ENCODE data around the gene C19orf44.
"Not testable (repeated sequence)": the region's sequence is repeated elsewhere in the genome, so short reads cannot be mapped to it uniquely, and the experiment has no call there.

Gene C19orf44

DNA sequence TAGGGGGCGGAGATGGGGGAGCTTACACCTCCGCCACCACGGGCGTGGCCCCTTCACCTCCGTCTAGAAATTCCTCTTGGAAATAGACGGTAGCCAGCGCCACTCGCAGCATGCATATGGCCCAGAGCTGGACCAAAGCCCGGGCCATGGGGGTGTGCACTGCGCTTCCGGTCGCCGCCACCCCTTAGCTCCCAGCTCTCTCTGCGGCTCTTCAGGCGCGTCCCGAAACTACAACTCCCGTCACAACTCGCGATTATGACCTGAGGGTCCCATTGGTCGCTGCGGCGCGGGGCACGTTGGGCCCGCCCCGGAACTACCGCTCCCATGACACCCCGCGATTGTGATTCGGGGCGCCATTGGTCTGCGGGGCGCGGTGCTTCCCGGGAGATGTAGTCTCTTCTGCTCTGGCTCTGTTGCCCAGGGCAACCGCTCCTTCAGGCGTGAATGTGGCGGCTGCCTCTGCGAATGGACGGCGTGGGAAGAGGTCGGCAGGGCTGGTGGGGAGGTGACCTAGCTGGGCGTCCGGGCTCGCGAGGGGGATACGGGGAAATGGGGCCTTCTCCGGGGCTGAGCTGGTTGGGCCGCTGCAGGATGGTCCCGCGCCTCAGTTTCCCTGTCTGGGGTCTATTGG is at the start of gene C19orf44, which contains the start of gene CALR3:
TSS of gene C19orf44 (plus strand) at position 413 of the 631 bp plus-strand sequence. CDS start 4,399 bp downstream, outside the sequence.
TSS of gene CALR3 (minus strand) at position 186 of the 631 bp plus-strand sequence. CDS start at position 148, 38 bp downstream.
- DNase-seq: peak; percentile 99

DNA sequence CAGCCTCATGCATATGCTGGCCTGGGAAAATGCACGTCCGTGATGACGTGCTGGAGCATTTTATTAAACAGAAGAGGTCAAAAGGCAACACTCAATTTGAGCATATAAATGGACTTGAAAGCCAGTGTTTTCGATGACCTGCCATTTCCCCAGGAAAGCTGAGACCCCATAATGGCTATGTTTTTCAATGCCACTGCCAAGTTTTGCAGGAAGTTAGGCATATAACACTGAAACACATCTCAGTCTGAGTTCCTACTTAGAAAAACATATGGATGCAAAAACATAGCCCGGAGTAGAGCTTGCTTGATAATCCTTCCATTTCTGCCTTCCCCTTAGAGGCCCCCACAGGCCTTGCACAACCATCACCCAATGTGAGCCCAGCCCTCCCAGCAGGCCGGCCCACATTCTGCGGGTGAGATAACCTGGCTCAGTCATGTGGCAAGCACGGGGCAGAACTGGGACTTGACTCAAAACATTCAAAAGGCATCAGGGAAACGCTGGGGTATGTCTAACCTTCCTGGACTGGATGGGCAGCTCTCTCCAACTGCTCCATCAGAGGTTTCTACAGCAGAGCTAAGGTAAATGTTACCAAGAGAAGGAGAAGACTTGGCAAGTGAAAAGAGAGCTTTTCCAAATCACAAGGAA is 49.3 kb upstream of the C19orf44 start:
- DNase-seq: peak; percentile 63

DNA sequence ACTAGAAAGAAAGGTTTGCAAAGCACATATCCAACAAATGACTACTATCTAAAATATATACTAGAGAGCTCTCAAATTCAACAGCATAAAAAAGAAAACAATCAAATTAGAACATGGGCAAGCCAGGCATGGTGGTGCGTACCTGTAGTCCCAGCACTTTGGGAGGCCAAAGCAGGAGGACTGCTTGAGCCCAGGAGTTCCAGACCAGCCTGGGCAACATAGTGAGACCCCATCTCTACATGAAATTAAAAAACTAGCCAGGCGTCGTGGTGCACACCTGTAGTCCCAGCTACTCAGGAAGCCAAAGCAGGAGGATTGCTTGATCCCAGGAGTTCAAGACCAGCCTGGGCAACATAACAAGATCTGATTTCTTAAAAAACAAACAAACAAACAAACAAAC is 47.3 kb upstream of the C19orf44 start:
- DNase-seq: not testable (repeated sequence)

DNA sequence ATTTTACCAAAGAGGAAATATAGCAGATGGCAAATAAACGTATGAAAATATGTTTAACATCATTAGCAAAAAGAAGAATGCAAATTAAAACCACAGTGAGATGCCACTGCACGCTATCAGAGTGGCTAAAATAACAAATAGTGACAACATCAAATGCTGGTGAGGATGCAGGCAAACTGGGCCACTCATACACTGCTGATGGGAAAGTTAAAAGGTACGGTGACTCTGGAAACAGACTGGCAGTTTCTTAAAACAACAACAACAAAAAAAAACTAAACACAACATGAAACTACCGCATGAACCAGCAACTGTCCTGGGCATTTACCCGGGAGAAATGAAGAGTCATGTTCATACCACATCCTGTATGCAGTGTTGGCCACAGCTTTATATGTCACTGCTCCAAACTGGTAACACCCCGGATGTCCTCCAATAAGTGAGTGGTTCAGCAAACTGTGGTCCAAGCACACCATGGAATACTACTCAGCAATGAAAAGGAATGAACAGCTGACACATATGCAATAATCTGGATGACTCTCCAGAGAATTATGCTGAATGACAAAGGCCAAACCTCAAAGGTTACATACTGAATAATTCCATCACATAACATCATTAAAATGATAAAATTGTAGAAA is 46.7 kb upstream of the C19orf44 start:
- no peak for DNase-seq

DNA sequence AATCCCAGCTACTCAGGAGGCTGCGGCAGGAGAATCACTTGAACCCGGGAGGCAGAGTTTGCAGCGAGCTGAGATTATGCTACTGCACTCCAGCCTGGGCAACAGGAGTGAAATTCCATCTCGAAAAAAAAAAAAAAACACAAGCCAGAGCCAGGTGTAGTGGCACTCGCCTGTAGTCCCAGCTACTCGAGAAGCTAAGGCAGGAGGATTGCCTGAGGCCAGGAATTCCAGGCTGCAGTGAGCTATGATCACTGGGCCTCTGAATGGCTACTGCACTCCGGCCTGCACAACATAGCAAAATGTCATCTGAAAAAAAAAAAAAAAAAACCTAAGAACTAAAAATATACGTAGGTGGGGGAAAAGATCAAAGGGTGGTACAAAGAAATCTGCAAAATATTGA is 43.9 kb upstream of the C19orf44 start:
- DNase-seq: no peak

DNA sequence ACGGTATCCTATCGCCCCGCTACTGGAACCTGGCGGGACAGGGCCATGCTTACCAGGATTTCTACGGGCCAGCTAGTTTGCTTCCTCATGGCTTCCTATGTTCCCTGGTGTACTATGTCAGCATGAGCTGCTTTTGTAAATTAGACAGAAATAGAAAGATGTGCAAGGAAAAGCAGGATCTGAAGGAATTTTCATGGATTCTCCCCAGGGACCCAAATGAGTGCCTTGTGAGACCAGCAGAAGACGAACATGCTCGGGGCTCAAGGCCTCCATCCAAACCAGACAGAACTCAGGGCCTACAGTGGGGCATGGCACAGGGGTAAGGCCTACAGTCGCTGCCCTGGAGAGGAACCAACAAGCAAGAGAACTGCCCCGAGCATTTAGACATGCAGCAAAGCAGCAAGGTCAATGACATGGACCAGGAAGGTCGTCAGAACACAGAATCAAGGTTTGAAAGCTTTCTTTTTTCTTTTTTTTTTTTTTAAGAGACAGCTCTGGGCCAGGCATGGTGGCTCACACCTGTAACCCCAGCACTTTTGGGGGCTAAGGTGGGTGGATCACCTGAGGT is 41.8 kb upstream of the C19orf44 start:
- DNase-seq: no peak

DNA sequence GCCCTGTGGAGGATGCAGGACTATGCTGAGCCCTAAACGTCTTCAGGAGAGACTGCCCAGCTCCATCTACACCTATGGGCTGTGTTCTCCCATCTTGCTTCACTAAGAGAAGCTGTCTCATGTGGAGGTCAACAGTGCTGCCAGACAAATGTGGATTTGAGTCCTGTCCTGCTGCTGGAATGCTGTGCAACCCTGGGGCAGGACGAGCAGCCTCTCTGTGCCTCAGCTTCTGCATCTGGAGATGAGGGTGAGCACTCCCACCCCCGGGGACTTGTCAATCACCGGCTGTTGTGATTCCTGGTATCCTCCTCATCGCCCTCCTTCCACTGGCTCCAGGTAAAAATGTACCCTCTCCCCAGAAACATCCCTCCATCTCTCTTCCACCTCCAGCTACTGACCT is 40.7 kb upstream of the C19orf44 start:
- DNase-seq: no peak

DNA sequence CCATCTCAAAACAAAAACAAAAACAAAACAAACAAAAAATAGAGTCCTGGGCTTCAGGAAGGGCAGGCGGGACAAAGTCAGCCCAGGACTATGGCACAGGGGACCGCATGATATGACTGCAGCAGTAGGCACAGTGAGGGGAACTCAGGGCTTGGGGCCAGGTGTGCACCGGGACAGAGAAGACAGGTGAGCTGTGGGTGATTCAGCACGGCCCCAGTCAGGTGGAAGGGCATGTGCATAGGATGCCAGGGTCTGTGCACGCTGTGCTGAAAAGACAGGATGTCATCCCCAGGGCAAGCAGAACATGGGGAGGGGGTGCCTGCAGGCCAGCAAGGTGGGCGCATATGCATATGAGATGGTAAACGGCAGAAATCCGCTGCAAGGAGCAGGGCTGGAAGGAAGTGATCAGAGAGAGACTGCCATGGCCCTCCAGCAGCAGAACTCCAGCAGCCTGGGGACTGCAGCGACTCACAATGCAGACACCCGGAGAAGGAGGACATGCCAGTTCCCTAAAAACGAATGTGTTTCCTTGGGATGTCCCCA is 39.5 kb upstream of the C19orf44 start:
- DNase-seq: no peak

DNA sequence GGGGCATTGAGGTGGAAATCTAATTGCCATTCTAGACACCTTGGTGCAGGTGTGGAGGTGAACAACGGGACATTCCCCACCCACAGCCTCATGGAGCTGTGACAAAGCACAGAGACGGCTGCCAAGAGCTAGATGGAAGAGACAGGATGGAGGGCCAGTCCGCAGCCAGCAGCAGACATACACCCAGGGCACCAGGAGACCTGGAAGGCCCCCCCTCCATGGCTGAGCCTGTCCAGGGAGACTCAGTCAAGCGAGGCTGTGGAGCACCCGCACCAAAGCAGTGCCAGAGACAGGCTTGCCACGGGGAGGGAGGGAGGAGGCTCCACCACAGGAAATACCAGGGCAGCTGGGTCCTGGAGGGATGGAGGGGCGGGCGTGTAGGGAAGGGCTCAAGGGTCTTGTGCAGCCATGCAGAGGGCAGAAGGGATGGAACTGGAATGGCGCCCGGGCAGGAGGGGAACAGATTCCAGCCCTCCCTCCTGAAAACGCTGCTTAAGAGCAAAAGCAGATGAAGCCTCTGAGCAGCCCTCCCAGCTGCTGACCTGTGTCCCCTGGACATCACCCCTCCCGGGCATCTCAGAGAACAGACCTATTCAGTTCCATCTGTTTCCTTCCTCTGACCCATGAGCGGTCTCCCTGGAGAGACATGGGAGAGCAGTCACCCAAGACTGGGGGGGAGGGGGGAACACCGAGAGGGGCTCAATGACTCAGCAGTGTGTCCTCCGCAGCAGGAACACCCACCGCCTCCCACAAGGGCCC is 38.8 kb upstream of the C19orf44 start:
- DNase-seq: peak; percentile 67

DNA sequence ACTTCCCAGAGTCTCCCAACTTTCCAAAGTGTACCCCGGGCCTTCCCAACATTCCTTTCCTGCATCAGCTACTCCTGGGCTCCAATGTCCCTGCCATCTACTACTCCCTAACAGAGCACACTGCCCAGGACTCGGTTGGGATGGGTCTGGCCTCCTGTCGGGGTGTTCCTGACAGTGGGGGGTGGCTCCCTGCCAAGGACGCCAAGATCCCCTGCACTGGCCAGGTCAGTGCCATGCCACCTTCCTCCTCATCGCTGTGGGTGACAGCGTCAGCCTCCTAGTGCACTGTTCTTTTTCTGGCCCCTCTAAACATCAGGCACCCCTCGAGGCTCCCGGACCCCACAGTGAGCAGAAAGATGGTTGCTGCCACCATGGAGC is 38.3 kb upstream of the C19orf44 start:
- no peak for DNase-seq

DNA sequence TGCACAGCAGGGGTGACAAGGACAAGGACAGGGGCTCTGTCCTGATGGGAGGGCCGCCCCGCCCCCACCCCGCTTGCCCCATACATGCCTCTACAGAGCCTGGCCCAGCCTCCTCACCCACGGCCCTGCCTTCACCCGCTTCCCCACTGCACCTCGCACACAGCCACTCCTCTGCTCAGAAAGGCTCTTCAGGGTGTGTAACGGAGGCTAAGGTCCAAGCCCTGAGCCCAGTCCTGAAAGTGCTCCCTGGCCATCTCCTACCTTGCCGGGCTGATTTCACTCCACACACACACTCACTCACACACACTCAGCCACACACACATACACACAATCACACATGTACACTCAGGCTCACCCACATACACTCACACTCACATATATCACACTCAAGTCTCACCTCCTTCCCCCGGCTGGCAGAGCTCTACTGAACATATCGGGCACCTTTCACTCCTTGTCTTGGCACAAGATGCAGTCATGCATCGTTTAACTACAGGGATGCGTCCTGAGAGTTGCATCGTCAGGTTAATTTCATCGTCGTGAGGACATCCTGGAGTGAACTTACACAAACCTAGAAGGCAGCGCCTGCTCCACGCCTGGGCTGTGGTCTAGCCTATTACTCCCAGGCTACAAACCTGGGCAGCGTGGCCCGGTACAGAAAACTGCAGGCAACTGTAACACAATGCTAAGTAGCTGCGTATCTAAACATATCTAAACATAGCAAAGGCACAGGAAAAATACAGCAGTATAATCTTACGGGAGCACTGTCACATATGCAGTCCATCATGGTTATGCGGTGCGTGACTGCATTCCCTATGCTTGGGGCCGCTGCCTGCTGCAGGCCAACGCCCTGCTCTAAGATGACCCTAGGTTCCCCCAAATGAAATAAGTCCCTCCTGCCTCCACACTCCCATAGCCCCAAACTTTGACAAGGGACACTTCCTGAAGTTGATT is 37.5 kb upstream of the C19orf44 start:
- DNase-seq: no peak

DNA sequence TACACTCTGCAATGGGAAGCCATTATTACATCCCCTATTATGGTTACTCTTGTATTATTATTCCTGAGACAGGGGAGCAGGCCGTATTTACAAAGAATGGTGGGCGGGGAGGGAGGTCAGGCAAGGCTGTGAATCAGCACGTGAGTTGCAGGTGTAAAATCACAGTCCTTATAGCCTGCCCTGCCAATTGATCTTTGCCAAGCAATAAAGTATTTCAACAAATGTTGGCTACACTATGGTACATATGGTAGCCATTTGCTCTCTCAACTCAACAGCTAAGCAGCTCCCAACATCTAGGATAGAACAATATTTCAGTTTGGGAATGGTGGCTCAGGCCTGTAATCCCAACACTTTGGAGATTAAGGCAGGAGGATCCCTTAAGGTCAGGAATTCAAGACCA is 36.5 kb upstream of the C19orf44 start:
- DNase-seq: no peak

DNA sequence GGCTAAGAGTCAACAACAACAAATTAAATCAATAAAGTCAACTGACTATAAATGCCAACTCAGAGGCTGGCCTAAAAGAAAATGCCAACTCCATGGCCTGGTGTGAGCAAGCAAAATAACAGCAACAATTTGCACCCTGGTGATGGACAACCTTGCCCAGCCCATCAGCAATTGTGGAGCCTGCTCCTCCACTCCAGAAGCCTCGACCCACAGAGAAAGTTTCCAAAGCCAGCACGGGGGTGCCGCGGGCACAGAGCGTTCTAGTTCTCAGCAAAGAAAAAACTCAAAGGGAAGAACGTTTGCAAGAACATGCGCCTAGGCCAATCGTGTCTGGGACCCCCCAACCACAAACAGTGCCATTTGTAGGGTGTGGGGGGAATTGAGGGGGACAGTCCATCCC is 35.7 kb upstream of the C19orf44 start:
- no peak for DNase-seq

DNA sequence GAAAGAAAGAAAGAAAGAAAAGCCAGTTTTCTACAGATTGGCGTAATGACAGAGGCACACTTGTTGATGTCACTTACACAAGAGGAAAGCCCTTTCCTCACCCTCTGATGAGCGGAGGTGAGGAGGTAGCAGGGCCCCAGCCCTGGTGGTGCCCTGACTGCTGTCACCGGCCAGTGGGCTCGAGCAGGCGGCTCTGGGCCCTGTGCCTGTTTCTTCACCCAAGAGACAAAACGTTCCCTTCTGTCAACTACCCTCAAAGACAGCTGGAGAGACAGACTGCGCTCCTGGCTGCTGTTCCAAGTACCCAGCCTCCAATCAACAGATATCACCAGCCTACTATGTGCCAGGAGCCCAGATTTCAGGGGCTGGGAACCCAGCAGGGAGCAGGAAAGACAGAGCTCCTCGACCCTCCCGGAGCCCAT is 34.6 kb upstream of the C19orf44 start:
- DNase-seq: no peak

DNA sequence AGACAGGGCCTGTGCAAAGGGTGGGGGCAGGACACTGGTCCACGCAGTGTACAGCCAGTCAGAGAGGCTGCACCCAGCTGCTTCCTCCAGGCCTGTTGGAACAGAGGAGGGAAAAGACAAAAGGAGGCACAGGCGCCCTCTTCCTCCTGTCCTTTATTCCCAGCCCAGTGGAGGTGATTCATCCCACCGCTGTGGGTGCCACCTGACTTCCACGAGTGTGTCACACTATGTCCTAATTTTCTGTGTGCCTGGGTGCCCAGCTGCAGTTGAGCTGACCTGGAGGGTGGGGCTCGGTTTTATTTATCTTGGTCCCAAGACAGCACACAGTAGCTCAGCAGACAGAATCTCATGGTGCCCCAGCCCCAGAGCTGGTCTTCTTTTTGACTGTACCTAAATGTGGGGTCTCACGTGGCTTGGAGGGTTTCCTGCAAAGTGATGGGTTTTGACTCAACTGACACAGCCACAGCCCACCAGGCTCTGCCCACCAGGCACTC is 33.4 kb upstream of the C19orf44 start:
- no peak for DNase-seq

DNA sequence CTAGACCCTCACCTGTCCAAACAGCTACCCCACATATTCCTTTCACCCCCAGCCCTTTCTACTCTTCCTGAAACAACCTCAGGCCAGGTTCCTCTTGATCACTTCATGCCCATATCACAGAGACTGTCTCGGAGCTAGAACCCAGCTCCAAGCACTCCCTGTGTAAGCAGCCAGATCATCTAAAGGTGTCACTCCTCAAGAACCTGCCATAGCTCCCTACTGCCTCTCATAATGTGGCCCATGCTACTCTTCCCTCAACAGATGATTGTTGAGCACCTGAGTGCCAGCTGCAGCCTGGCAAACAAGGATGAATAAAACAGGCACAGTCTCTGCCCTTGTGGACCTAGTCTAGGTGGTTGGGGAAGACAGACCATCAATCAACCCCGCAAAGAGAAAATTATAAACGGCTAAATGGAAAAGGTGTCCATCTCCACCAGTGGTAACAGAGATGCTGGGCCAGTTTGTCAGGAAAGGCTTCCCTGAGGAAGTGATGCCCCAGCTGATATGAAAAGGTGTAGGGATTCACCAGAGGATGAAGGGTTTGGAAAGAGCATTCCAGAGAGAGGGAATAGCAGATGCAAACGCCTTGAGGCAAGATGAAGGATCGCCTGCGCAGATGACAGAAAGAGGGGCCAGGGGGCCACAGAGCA is 32.7 kb upstream of the C19orf44 start:
- no peak for DNase-seq

DNA sequence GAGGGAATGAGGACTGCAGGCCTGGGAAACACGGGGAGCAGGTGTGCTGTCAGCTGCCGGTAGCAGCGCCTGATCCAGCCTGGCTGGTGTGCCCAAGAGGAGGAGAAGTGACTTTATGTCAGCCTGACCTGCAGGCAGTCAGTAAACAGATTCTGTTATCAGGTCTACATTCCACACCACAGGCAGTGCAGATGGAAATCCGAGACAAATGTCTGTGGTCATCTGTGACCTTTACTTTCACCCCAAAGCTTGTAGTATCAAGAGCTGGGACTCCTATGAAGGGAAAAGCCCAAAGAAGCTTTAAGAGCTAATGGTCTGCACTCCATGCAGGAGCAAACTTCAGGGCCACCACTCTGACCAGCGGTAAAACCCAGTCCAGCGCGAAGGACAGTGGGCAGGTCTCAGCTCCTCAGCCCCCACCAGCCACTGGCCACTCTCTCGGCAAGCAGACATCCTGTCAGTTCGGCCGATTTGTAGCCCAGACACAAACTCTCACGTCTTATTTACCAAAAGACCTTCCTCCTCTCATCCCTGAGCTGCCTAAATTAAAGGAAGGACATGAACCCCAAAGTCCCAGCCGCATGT is 32.1 kb upstream of the C19orf44 start:
- DNase-seq: no peak

DNA sequence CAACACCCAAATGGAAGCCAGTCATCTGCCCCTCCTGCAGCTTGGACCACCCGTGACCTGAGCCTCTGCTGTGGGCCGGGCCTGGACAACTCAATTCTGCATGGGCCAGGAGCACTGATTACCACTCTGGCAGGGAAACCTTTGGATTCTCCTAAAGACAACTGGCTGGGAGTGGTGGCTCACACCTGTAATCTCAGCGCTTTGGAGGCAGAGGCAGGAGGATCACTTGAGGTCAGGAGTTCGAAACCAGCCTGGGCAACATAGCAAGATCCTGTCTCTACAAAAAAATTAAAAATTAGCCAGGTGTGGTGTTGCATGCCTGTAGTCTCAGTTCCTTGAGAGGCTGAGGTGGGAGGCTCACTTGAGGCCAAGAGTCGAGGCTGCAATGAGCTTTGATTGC is 31.0 kb upstream of the C19orf44 start:
- DNase-seq: no peak

DNA sequence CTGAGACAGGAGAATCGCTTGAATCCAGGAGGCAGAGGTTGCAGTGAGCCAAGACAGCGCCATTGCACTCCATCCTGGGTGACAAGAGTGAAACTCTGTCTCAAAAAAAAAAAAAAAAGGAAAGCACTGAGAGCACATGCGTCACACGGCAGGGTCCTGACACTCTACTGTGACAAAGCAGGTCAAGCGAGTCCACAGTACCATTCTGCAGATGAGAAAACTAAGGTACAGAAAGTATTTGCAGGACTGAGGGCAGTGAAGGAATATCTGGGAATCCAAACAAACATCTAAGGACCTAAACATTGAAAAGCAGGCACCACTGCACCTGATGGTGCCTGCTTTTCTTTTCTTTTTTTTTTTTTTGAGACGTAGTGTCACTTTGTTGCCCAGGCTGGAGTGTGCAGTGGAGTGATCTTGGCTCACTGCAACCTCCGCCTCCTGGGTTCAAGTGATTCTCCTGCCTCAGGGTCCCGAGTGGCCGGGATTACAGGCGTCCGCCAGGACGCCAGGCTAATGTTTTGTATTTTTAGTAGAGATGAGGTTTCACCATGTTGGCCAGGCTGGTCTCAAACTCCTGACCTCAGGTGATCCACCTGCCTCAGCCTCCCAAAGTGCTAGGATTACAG is 29.3 kb upstream of the C19orf44 start:
- not testable (repeated sequence) for DNase-seq

DNA sequence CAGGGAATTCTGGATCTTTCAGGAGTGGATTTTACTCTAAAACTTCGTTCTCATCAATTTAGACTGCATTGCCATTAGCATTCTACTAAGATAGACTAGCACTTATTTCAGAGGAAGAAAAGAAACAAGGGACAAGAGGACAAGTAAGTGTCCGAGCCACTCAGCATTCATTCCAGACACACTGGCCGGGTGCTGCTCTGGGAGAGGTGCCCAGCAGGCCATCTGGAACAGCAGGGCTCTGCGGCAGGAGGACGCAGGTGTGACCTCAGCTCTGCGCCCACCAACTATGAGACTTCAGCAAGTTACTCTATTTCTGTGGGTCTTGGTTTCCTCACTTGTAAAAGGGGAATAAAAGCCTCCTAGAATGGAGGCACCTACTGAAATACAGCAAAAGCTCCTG is 28.6 kb upstream of the C19orf44 start:
- DNase-seq: no peak
